Measurements from ENCODE around the gene GMDS.

Gene GMDS

GRCh38 chr6:2085657-2086056, 159.7 kb downstream of the GMDS start:
- Histone ChIP-seq H3K14ac (ENCODE audit: low read length in 2 of 2) (no peak overlapping the region), H3K4ac (ENCODE audit: low read depth in 1 of 2, low read length in 2 of 2) (no peak overlapping the region), H4K91ac (ENCODE audit: low read length) (no peak overlapping the region), H2BK5ac (ENCODE audit: low read depth, low read length, poor library complexity, severe bottlenecking) (no peak overlapping the region), H3K36me3 (ENCODE audit: control insufficient read depth in 1 of 2, insufficient read depth in 2 of 2, low read depth in 1 of 2, low read length in 2 of 2) (no peaks in the 10 kb centered on the region), H3K9me3 (ENCODE audit: control insufficient read depth, low read length) (no peaks in the 10 kb centered on the region), H3K27me3 (ENCODE audit: control insufficient read depth in 1 of 2, insufficient read depth in 1 of 2, low read length in 2 of 2) (no peaks in the 10 kb centered on the region), H2BK15ac (ENCODE audit: low read depth, poor library complexity, severe bottlenecking) (no peak overlapping the region), H3K9ac (ENCODE audit: low read length) (no peak overlapping the region), H2AK5ac (ENCODE audit: low read length, severe bottlenecking) (no peak overlapping the region), H4K8ac (ENCODE audit: low read length) (no peak overlapping the region), H3K4me3 (ENCODE audit: insufficient read depth in 1 of 2, low read depth in 1 of 2, low read length in 2 of 2) (no peak overlapping the region), H3K27ac (ENCODE audit: low read length, poor library complexity, severe bottlenecking) (no peak overlapping the region), H3K4me1 (ENCODE audit: control insufficient read depth, insufficient read depth, low read depth, low read length) (peaks cover 4% of the 10 kb centered on the region), H3K79me1 (replicated peaks; ENCODE audit: low read length, poor library complexity, severe bottlenecking) (peaks cover 5% of the 10 kb centered on the region), H3K23ac (ENCODE audit: low read length in 2 of 2) (no peak overlapping the region), H3K18ac (ENCODE audit: low read depth in 1 of 2, low read length in 2 of 2) (no peak overlapping the region), H2AFZ (ENCODE audit: low read depth, low read length) (no peak overlapping the region), H2BK12ac (ENCODE audit: low read length in 2 of 2) (no peak overlapping the region), H2BK120ac (ENCODE audit: low read depth, low read length) (no peak overlapping the region), H3K4me2 (ENCODE audit: low read length, poor library complexity, severe bottlenecking) (no peak overlapping the region)
- 97% methylated on average over 4 of the region's 4 CpGs for WGBS
- no peak for DNase-seq

GRCh38 chr6:2081155-2082138, 164.0 kb downstream of the GMDS start:
- Histone ChIP-seq H2BK12ac (ENCODE audit: low read length in 2 of 2) (no peak overlapping the region), H3K4me1 (ENCODE audit: control insufficient read depth, insufficient read depth, low read depth, low read length) (peaks cover 4% of the 10 kb centered on the region), H3K27me3 (ENCODE audit: control insufficient read depth in 1 of 2, insufficient read depth in 1 of 2, low read length in 2 of 2) (no peaks in the 10 kb centered on the region), H3K9me3 (ENCODE audit: control insufficient read depth, low read length) (no peaks in the 10 kb centered on the region), H3K9ac (ENCODE audit: low read length) (no peak overlapping the region), H2AFZ (ENCODE audit: low read depth, low read length) (no peak overlapping the region), H3K27ac (ENCODE audit: low read length, poor library complexity, severe bottlenecking) (no peak overlapping the region), H3K4ac (ENCODE audit: low read depth in 1 of 2, low read length in 2 of 2) (no peak overlapping the region), H3K18ac (ENCODE audit: low read depth in 1 of 2, low read length in 2 of 2) (no peak overlapping the region), H4K8ac (ENCODE audit: low read length) (no peak overlapping the region), H3K36me3 (ENCODE audit: control insufficient read depth in 1 of 2, insufficient read depth in 2 of 2, low read depth in 1 of 2, low read length in 2 of 2) (peaks cover 0 to 2% of the 10 kb centered on the region in 2 experiments), H3K14ac (ENCODE audit: low read length in 2 of 2) (no peak overlapping the region), H2BK5ac (ENCODE audit: low read depth, low read length, poor library complexity, severe bottlenecking) (no peak overlapping the region), H4K91ac (ENCODE audit: low read length) (no peak overlapping the region), H2BK120ac (ENCODE audit: low read depth, low read length) (no peak overlapping the region), H3K79me1 (replicated peaks; ENCODE audit: low read length, poor library complexity, severe bottlenecking) (peaks cover 5% of the 10 kb centered on the region), H2AK5ac (ENCODE audit: low read length, severe bottlenecking) (no peak overlapping the region), H3K4me2 (ENCODE audit: low read length, poor library complexity, severe bottlenecking) (no peak overlapping the region), H3K23ac (ENCODE audit: low read length in 2 of 2) (no peak overlapping the region), H2BK15ac (ENCODE audit: low read depth, poor library complexity, severe bottlenecking) (no peak overlapping the region), H3K4me3 (ENCODE audit: insufficient read depth in 1 of 2, low read depth in 1 of 2, low read length in 2 of 2) (no peak overlapping the region)
- 91% methylated on average over 6 of the region's 9 CpGs for WGBS
- DNase-seq: no peak

GRCh38 chr6:2078888-2079287, 166.5 kb downstream of the GMDS start:
- Histone ChIP-seq H3K4ac (ENCODE audit: low read depth in 1 of 2, low read length in 2 of 2) (no peak overlapping the region), H2AK5ac (ENCODE audit: low read length, severe bottlenecking) (no peak overlapping the region), H2BK15ac (ENCODE audit: low read depth, poor library complexity, severe bottlenecking) (no peak overlapping the region), H3K4me1 (ENCODE audit: control insufficient read depth, insufficient read depth, low read depth, low read length) (no peaks in the 10 kb centered on the region), H3K27me3 (ENCODE audit: control insufficient read depth in 1 of 2, insufficient read depth in 1 of 2, low read length in 2 of 2) (no peaks in the 10 kb centered on the region), H2BK5ac (ENCODE audit: low read depth, low read length, poor library complexity, severe bottlenecking) (no peak overlapping the region), H3K18ac (ENCODE audit: low read depth in 1 of 2, low read length in 2 of 2) (no peak overlapping the region), H4K8ac (ENCODE audit: low read length) (no peak overlapping the region), H4K91ac (ENCODE audit: low read length) (no peak overlapping the region), H3K79me1 (replicated peaks; ENCODE audit: low read length, poor library complexity, severe bottlenecking) (peaks cover 3% of the 10 kb centered on the region), H3K36me3 (ENCODE audit: control insufficient read depth in 1 of 2, insufficient read depth in 2 of 2, low read depth in 1 of 2, low read length in 2 of 2) (peaks cover 0 to 2% of the 10 kb centered on the region in 2 experiments), H3K9ac (ENCODE audit: low read length) (no peak overlapping the region), H3K14ac (ENCODE audit: low read length in 2 of 2) (no peak overlapping the region), H3K4me2 (ENCODE audit: low read length, poor library complexity, severe bottlenecking) (no peak overlapping the region), H3K23ac (ENCODE audit: low read length in 2 of 2) (no peak overlapping the region), H2BK12ac (ENCODE audit: low read length in 2 of 2) (no peak overlapping the region), H2AFZ (ENCODE audit: low read depth, low read length) (no peak overlapping the region), H3K9me3 (ENCODE audit: control insufficient read depth, low read length) (no peaks in the 10 kb centered on the region), H2BK120ac (ENCODE audit: low read depth, low read length) (no peak overlapping the region), H3K4me3 (ENCODE audit: insufficient read depth in 1 of 2, low read depth in 1 of 2, low read length in 2 of 2) (no peak overlapping the region), H3K27ac (ENCODE audit: low read length, poor library complexity, severe bottlenecking) (no peak overlapping the region)
- WGBS: no CpG with 5 or more reads among the region's 1 CpG
- no peak for DNase-seq

- H3K27me3 ChIP-seq (ENCODE audit: control insufficient read depth in 1 of 2, insufficient read depth in 1 of 2, low read length in 2 of 2): no peaks in the 10 kb centered on the region
- H2BK5ac ChIP-seq (ENCODE audit: low read depth, low read length, poor library complexity, severe bottlenecking): no peak overlapping the region
- H3K36me3 ChIP-seq (ENCODE audit: control insufficient read depth in 1 of 2, insufficient read depth in 2 of 2, low read depth in 1 of 2, low read length in 2 of 2): peaks cover 0 to 2% of the 10 kb centered on the region in 2 experiments
- H3K23ac ChIP-seq (ENCODE audit: low read length in 2 of 2): no peak overlapping the region
- H3K4ac ChIP-seq (ENCODE audit: low read depth in 1 of 2, low read length in 2 of 2): no peak overlapping the region
- H3K14ac ChIP-seq (ENCODE audit: low read length in 2 of 2): no peak overlapping the region
- no peak overlapping the region for H2BK15ac ChIP-seq (ENCODE audit: low read depth, poor library complexity, severe bottlenecking)
- H4K8ac ChIP-seq (ENCODE audit: low read length): no peak overlapping the region
- no peak overlapping the region for H2AFZ ChIP-seq (ENCODE audit: low read depth, low read length)
- no peak for DNase-seq
- peaks cover 5% of the 10 kb centered on the region for H3K79me1 ChIP-seq (replicated peaks; ENCODE audit: low read length, poor library complexity, severe bottlenecking)
- no peak overlapping the region for H3K9ac ChIP-seq (ENCODE audit: low read length)
- no peak overlapping the region for H3K4me3 ChIP-seq (ENCODE audit: insufficient read depth in 1 of 2, low read depth in 1 of 2, low read length in 2 of 2)
- no peak overlapping the region for H2AK5ac ChIP-seq (ENCODE audit: low read length, severe bottlenecking)
- H3K4me1 ChIP-seq (ENCODE audit: control insufficient read depth, insufficient read depth, low read depth, low read length): no peaks in the 10 kb centered on the region
- no peak overlapping the region for H2BK120ac ChIP-seq (ENCODE audit: low read depth, low read length)
- no peak overlapping the region for H3K27ac ChIP-seq (ENCODE audit: low read length, poor library complexity, severe bottlenecking)
- H3K18ac ChIP-seq (ENCODE audit: low read depth in 1 of 2, low read length in 2 of 2): no peak overlapping the region
- H4K91ac ChIP-seq (ENCODE audit: low read length): no peak overlapping the region
- no peak overlapping the region for H2BK12ac ChIP-seq (ENCODE audit: low read length in 2 of 2)
- H3K4me2 ChIP-seq (ENCODE audit: low read length, poor library complexity, severe bottlenecking): no peak overlapping the region
- no peaks in the 10 kb centered on the region for H3K9me3 ChIP-seq (ENCODE audit: control insufficient read depth, low read length)
- WGBS: no CpG with 5 or more reads among the region's 1 CpG
These were observed 167.6 kb downstream of the GMDS start for GRCh38 chr6:2077826-2078225.

All from mesenchymal stem cell (in vitro differentiated cells and primary cell).